AG04450 (cell line): ENCODE data around the gene GTF2I. TPM values are rescaled to one million over a fixed set of nuclear protein-coding genes. Genes with fewer than 3 reads are reported as not detected.
"Not testable (repeated sequence)": the region's sequence is repeated elsewhere in the genome, so short reads cannot be mapped to it uniquely, and the experiment has no call there.

ENCODE experiments used
- CTCF ChIA-PET: fragments of 300-600, 350-600 bp; formaldehyde crosslinking; extraction: SDS; loops from one replicate; lab custom pipeline; 2022; ENCODE audit warnings: antibody characterized with exemption, inconsistent platforms; lab: Charles Lee
- POLR2A ChIA-PET: fragments of 350-600 bp; formaldehyde crosslinking; extraction: SDS; loops from one replicate; lab custom pipeline; 2021; ENCODE audit warnings: antibody characterized with exemption, inconsistent platforms; lab: Yijun Ruan, JAX
- DNase-seq: peaks from one replicate; pipeline ENCODE4 v3.0.0-alpha.2; 2011; ENCODE audit warnings: low read depth, low spot score
- H3K27ac ChIP-seq: one replicate; pipeline ENCODE4 v1.5.1; 2012; ENCODE audit warnings: low read depth, low read length, control low read depth
- H3K27me3 ChIP-seq: one replicate; pipeline ENCODE4 v1.6.0; 2012; ENCODE audit warnings: low read length; ENCODE audit not compliant: control insufficient read depth, insufficient read depth
- H3K4me3 ChIP-seq: 2 replicates; pipeline ENCODE4 v1.5.1; 2011; ENCODE audit warnings: mild to moderate bottlenecking, low read depth, low read length, control low read depth
- H3K9me3 ChIP-seq: 2 replicates; pipeline ENCODE4 v1.5.1; 2012; ENCODE audit warnings: low read length; ENCODE audit not compliant: control insufficient read depth, insufficient read depth
- CTCF ChIP-seq: IDR thresholded peaks from 2 replicates; pipeline ENCODE4 v1.5.1; 2011; ENCODE audit warnings: low read depth, low read length, control low read depth, inconsistent platforms
- polyA plus RNA-seq: library from polyadenylated mRNA; depleted of rRNA; stranded (reverse); fragments of >200 nt; gene quantifications from 2 replicates; pipeline ENCODE4 v1.2.3, GENCODE V29; 2011

Gene GTF2I
- polyA plus RNA-seq, 1 experiment: 115 TPM

- no peaks in the 10 kb centered on the region for H3K27me3 ChIP-seq
- CTCF ChIA-PET: no interaction called here
- H3K27ac ChIP-seq: no peak overlapping the region
- no peak for TF ChIP-seq CTCF
- H3K4me3 ChIP-seq: no peak overlapping the region
- POLR2A ChIA-PET: no interaction called here
- DNase-seq: no peak
- H3K9me3 ChIP-seq: no peaks in the 10 kb centered on the region; the same call in 1 of the 2 replicates
Observed at GRCh38 chr7:74684473-74684872, 27.0 kb downstream of the GTF2I start.

- Histone ChIP-seq H3K27ac (no peak overlapping the region), H3K9me3 (no peaks in the 10 kb centered on the region; the same call in 1 of the 2 replicates), H3K4me3 (no peak overlapping the region), H3K27me3 (no peaks in the 10 kb centered on the region)
- POLR2A ChIA-PET: no interaction called here
- CTCF ChIA-PET: no interaction called here
- DNase-seq: no peak
- TF ChIP-seq CTCF: no peak
Observed at GRCh38 chr7:74684921-74685320, 27.4 kb downstream of the GTF2I start.

- TF ChIP-seq CTCF: no peak
- H3K27me3 ChIP-seq: no peaks in the 10 kb centered on the region
- H3K9me3 ChIP-seq: peaks cover 11% of the 10 kb centered on the region
- ChIA-PET CTCF (no interaction called here), POLR2A (no interaction called here)
- no peak overlapping the region for H3K27ac ChIP-seq
- H3K4me3 ChIP-seq: no peak overlapping the region
- no peak for DNase-seq
Observed at GRCh38 chr7:74690474-74690873, 33.0 kb downstream of the GTF2I start.

- POLR2A ChIA-PET, H3K9me3 ChIP-seq, H3K27ac ChIP-seq, H3K27me3 ChIP-seq, H3K4me3 ChIP-seq, DNase-seq: not testable (repeated sequence)
- CTCF ChIA-PET: interaction anchor here (0.6 kb wide), 1 partner anchor 90 kb away, joined by 3 read pairs; no protein-coding TSS in a partner anchor
Observed at GRCh38 chr7:74704419-74704818, 46.9 kb downstream of the GTF2I start.

GRCh38 chr7:74707238-74707637, 49.7 kb downstream of the GTF2I start:
- no peak overlapping the region for H3K27ac ChIP-seq
- no peak for TF ChIP-seq CTCF
- no peaks in the 10 kb centered on the region for H3K27me3 ChIP-seq
- H3K9me3 ChIP-seq: no peaks in the 10 kb centered on the region
- CTCF ChIA-PET: no interaction called here
- H3K4me3 ChIP-seq: no peak overlapping the region
- POLR2A ChIA-PET: no interaction called here
- no peak for DNase-seq
